Measurements from ENCODE around the gene MAL.
"Not testable (repeated sequence)": the region's sequence is repeated elsewhere in the genome, so short reads cannot be mapped to it uniquely, and the experiment has no call there.

The MAL gene

DNA sequence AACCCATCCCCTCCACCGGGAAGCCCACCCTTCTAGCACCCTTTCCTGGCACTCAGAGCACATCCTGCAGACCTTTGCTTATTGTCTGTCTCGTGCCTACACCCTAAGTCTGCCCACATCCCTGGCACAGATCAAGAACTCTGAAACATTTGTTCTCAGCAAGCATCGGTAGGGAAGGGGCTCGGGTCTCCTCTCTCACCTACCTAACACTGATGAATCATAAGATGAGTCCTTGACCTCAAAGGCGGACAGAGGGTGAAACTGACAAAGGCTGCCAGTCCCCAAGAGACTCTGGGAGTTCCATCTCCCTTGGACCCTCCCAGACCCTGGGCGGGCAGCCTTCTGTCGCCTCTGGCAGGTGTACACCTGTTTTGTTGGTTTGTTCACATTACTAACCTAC lies 9.3 kb downstream of the MAL start:
- TF ChIP-seq, protein P1, sequence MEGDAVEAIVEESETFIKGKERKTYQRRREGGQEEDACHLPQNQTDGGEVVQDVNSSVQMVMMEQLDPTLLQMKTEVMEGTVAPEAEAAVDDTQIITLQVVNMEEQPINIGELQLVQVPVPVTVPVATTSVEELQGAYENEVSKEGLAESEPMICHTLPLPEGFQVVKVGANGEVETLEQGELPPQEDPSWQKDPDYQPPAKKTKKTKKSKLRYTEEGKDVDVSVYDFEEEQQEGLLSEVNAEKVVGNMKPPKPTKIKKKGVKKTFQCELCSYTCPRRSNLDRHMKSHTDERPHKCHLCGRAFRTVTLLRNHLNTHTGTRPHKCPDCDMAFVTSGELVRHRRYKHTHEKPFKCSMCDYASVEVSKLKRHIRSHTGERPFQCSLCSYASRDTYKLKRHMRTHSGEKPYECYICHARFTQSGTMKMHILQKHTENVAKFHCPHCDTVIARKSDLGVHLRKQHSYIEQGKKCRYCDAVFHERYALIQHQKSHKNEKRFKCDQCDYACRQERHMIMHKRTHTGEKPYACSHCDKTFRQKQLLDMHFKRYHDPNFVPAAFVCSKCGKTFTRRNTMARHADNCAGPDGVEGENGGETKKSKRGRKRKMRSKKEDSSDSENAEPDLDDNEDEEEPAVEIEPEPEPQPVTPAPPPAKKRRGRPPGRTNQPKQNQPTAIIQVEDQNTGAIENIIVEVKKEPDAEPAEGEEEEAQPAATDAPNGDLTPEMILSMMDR (IDR thresholded peaks at IDR 0.05; ENCODE audit: control insufficient read depth, insufficient read depth, low read depth, low read length, missing control alignments), result no peak
- DNase-seq (ENCODE audit: low read depth), result no peak

DNA sequence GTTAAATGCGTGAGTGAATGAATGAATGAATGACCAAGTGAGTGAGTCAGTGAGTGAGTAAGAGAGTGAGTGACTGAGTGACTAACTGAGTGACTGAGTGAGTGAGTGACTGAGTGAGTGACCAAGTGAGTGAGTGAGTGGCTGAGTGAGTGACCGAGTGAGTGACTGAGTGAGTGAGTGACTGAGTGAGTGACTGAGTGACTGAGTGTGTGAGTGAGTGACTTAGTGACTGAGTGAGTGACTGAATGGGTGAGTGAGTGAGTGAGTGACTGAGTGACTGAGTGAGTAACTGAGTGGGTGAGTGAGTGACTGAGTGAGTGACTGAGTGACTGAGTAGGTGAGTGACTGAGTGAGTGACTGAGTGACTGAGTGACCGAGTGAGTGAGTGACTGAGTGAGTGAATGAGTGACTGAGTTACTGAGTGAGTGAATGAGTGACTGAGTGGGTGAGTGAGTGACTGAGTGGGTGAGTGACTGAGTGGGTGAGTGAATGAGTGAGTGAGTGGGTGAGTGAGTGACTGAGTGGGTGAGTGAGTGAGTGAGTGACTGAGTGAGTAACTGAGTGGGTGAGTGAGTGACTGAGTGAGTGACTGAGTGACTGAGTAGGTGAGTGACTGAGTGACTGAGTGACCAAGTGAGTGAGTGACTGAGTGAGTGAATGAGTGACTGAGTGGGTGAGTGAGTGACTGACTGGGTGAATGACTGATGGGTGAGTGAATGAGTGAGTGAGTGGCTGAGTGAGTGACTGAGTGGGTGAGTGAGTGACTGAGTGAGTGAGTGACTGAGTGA lies 11.3 kb downstream of the MAL start:
- no peak overlapping the region for H3K4me3 ChIP-seq (ENCODE audit: control insufficient read depth, low read depth, low read length)
- no peak for DNase-seq (ENCODE audit: low read depth)
- TF ChIP-seq, protein P1 (IDR thresholded peaks at IDR 0.05; ENCODE audit: control insufficient read depth, insufficient read depth, low read depth, low read length, missing control alignments), result no peak

More for the DNA sequence above, 9.3 kb downstream of the MAL start:
- no peak overlapping the region for H3K4me3 ChIP-seq (ENCODE audit: control insufficient read depth, low read depth, low read length)

DNA sequence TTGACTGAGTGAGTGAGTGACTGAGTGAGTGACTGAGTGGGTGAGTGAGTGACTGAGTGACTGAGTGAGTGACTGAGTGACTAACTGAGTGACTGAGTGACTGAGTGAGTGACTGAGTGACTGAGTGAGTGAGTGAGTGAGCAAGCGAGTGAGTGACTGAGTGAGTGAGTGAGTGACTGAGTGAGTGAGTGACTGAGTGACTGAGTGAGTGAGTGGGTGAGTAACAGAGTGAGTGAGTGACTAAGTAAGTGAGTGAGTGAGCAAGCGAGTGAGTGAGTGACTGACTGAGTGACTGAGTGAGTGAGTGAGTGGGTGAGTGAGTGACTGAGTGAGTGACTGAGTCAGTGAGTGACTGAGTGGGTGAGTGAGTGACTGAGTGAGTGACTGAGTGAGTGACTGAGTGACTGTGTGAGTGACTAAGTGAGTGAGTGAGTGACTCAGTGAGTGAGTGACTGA lies 11.9 kb downstream of the MAL start:
- H3K4me3 ChIP-seq (ENCODE audit: control insufficient read depth, low read depth, low read length), result no peak overlapping the region
- no peak for DNase-seq (ENCODE audit: low read depth)
- TF ChIP-seq, protein P1 (IDR thresholded peaks at IDR 0.05; ENCODE audit: control insufficient read depth, insufficient read depth, low read depth, low read length, missing control alignments), result no peak

DNA sequence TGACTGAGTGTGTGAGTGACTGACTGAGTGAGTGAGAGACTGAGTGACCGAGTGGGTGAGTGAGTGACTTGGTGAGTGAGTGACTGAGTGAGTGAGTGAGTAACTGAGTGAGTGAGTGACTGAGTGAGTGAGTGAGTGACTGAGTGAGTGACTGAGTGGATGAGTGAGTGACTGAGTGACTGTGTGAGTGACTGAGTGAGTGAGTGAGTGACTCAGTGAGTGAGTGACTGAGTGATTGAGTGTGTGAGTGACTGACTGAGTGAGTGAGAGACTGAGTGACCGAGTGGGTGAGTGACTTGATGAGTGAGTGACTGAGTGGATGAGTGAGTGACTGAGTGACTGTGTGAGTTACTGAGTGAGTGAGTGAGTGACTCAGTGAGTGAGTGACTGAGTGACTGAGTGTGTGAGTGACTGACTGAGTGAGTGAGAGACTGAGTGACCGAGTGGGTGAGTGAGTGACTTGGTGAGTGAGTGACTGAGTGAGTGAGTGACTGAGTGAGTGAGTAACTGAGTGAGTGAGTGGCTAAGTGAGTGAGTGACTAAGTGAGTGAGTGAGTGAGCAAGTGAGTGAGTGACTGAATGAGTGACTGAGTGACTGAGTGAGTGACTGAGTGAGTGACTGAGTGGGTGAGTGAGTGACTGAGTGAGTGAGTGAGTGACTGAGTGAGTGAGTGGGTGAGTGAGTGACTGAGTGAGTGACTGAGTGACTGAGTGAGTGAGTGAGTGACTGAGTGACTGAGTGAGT lies 12.5 kb downstream of the MAL start:
- not testable (repeated sequence) for H3K4me3 ChIP-seq (ENCODE audit: control insufficient read depth, low read depth, low read length); DNase-seq (ENCODE audit: low read depth)

DNA sequence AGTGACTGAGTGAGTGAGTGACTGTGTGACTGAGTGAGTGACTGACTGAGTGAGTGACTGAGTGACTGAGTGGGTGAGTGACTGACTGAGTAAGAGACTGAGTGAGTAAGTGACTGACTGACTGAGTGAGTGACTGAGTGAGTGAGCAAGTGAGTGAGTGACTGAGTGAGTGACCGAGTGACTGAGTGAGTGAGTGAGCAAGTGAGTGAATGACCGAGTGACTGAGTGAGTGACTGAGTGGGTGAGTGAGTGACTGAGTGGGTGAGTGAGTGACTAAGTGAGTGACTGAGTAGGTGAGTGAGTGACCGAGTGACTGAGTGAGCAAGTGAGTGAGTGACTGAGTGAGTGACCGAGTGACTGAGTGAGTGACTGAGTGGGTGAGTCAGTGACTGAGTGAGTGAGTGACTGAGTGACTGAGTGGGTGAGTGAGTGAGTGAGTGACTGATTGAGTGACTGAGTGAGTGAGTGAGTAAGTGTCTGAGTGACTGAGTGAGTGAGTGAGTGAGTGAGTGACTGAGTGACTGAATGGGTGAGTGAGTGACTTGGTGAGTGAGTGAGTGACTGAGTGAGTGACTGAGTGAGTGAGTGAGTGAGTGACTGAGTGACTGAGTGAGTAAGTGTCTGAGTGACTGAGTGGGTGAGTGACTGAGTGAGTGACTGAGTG lies 13.3 kb downstream of the MAL start:
- DNase-seq (ENCODE audit: low read depth), result no peak
- TF ChIP-seq, protein P1 (IDR thresholded peaks at IDR 0.05; ENCODE audit: control insufficient read depth, insufficient read depth, low read depth, low read length, missing control alignments), result no peak
- H3K4me3 ChIP-seq (ENCODE audit: control insufficient read depth, low read depth, low read length), result no peak overlapping the region

DNA sequence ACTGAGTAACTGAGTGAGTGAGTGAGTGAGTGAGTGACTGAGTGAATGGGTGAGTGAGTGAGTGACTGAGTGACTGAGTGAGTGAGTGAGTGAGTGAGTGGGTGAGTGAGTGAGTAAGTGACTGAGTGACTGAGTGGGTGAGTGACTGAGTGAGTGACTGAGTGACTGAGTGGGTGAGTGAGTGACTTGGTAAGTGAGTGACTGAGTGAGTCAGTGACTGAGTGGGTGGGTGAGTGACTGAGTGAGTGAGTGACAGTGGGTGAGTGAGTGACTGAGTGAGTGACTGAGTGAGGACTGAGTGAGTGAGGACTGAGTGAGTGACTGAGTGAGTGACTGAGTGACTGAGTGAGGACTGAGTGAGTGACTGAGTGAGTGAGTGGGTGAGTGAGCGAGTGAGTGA lies 13.9 kb downstream of the MAL start:
- no peak overlapping the region for H3K4me3 ChIP-seq (ENCODE audit: control insufficient read depth, low read depth, low read length)
- TF ChIP-seq, protein P1 (IDR thresholded peaks at IDR 0.05; ENCODE audit: control insufficient read depth, insufficient read depth, low read depth, low read length, missing control alignments), result no peak
- DNase-seq (ENCODE audit: low read depth), result no peak
